Tibial nerve (tissue), 4 donors: ENCODE data around the gene HS2ST1. TPM values are rescaled to one million over a fixed set of nuclear protein-coding genes. Genes with fewer than 3 reads are reported as not detected.
"Not testable (repeated sequence)": the region's sequence is repeated elsewhere in the genome, so short reads cannot be mapped to it uniquely, and the experiment has no call there.

Source experiments
- DNase-seq, 2 donors: peaks; one replicate each; pipeline ENCODE4 v3.0.0-alpha.2; 2019; ENCODE audit warnings: low spot score in 2 of 2
- H3K27ac ChIP-seq, 4 donors: fragments of 200-600 bp; sonication (generic) in 3 of 4; one replicate each; pipeline ENCODE4 v1.5.1; 2017 to 2019; ENCODE audit warnings: mild to moderate bottlenecking in 1 of 4
- H3K27me3 ChIP-seq, 2 donors: fragments of 200-600 bp; sonication (generic) in 1 of 2; one replicate each; pipeline versions ENCODE4 v1.5.1 to v1.6.0; 2017 to 2019
- H3K36me3 ChIP-seq, 3 donors: fragments of 200-600 bp; sonication (generic); one replicate each; pipeline ENCODE4 v1.5.1; 2018 to 2019
- H3K4me1 ChIP-seq, 4 donors: fragments of 200-600 bp; sonication (generic) in 3 of 4; one replicate each; pipeline ENCODE4 v1.5.1; 2017 to 2019
- H3K4me3 ChIP-seq, 4 donors: fragments of 200-600 bp; sonication (generic) in 3 of 4; one replicate each; pipeline ENCODE4 v1.5.1; 2017 to 2019; ENCODE audit warnings: mild to moderate bottlenecking in 1 of 4, moderate library complexity in 1 of 4
- H3K9me3 ChIP-seq, 4 donors: fragments of 200-600 bp; sonication (generic) in 3 of 4; one replicate each; pipeline ENCODE4 v1.5.1; 2017 to 2019
- CTCF ChIP-seq, 5 experiments: fragments of 200-600 bp in 3 of 5; fragments of 450-650 bp in 2 of 5; sonication (generic) in 3 of 5; IDR thresholded peaks; one replicate each; pipeline ENCODE4 v1.5.1; 2016 to 2019; ENCODE audit warnings: antibody characterized with exemption in 5 of 5, mild to moderate bottlenecking in 3 of 5, moderate library complexity in 2 of 5
- EP300 ChIP-seq, 2 donors: sonication (generic); formaldehyde crosslinking; IDR thresholded peaks; one replicate each; pipeline ENCODE4 v1.6.1; 2017; ENCODE audit warnings: antibody characterized with exemption in 2 of 2, mild to moderate bottlenecking in 1 of 2
- POLR2A ChIP-seq, 2 donors: fragments of 450-650 bp; IDR thresholded peaks; one replicate each; pipeline ENCODE4 v1.6.1; 2017; ENCODE audit warnings: antibody characterized with exemption in 2 of 2, mild to moderate bottlenecking in 2 of 2, moderate library complexity in 2 of 2
- WGBS, 2 donors: methylation state at CpG; one replicate each; pipeline ENCODE4 v1.1.5; 2018; 5-methylcytosine and 5-hydroxymethylcytosine counted together
- total RNA-seq, 4 donors: library from RNA; depleted of rRNA; stranded (reverse); fragments of >200 nt; gene quantifications; one replicate each; pipeline ENCODE4 v1.1.0, GENCODE V29; 2016

HS2ST1 gene
- total RNA-seq, 4 donors from 2014 or later, result 10.3 to 12.9 (median 11.2) TPM

- Histone ChIP-seq H3K27me3 (no peaks in the 10 kb centered on the region), H3K36me3 (no peaks in the 10 kb centered on the region), H3K4me1 (peaks cover 0 to 9% (median 0%) of the 10 kb centered on the region in 4 donors), H3K27ac (no peak overlapping the region), H3K9me3 (peaks cover 0 to 5% (median 0%) of the 10 kb centered on the region in 4 donors), H3K4me3 (peak overlapping the region in 1 of 4 donors; percentile 3)
- no peak for DNase-seq
- TF ChIP-seq EP300 (IDR thresholded peaks at IDR 0.05) (no peak), POLR2A (IDR thresholded peaks at IDR 0.05) (no peak), CTCF (IDR thresholded peaks at IDR 0.05) (no peak)
- 37 to 47% methylated on average over 1 of the region's 1 CpG for WGBS, 2 donors
Measured at GRCh38 chr1:87058343-87058649, 143.9 kb downstream of the HS2ST1 start.

GRCh38 chr1:87061742-87062156 is 147.3 kb downstream of the HS2ST1 start:
- Histone ChIP-seq H3K4me3 (no peak overlapping the region), H3K4me1 (peaks cover 0 to 9% (median 0%) of the 10 kb centered on the region in 4 donors), H3K27me3 (no peaks in the 10 kb centered on the region), H3K36me3 (no peaks in the 10 kb centered on the region), H3K9me3 (peaks cover 0 to 5% (median 0%) of the 10 kb centered on the region in 4 donors), H3K27ac (no peak overlapping the region)
- no peak for TF ChIP-seq EP300 (IDR thresholded peaks at IDR 0.05)
- TF ChIP-seq CTCF (IDR thresholded peaks at IDR 0.05), result no peak
- TF ChIP-seq POLR2A (IDR thresholded peaks at IDR 0.05), result no peak
- no peak for DNase-seq

GRCh38 chr1:87062687-87063086 is 148.3 kb downstream of the HS2ST1 start:
- H3K9me3 ChIP-seq, result peaks cover 0 to 5% (median 0%) of the 10 kb centered on the region in 4 donors
- H3K36me3 ChIP-seq, result no peaks in the 10 kb centered on the region
- WGBS, 2 donors, result 97% methylated on average over 2 of the region's 2 CpGs

GRCh38 chr1:87064309-87064708 is 149.9 kb downstream of the HS2ST1 start:
- H3K36me3 ChIP-seq, result no peaks in the 10 kb centered on the region
- no peak for DNase-seq
- H3K9me3 ChIP-seq, result peaks cover 0 to 5% (median 0%) of the 10 kb centered on the region in 4 donors
- no peak overlapping the region for H3K4me3 ChIP-seq
- H3K4me1 ChIP-seq, result no peaks in the 10 kb centered on the region
- no peak overlapping the region for H3K27ac ChIP-seq
- H3K27me3 ChIP-seq, result no peaks in the 10 kb centered on the region
- TF ChIP-seq EP300 (IDR thresholded peaks at IDR 0.05) (no peak), POLR2A (IDR thresholded peaks at IDR 0.05) (no peak), CTCF (IDR thresholded peaks at IDR 0.05) (no peak)

More at GRCh38 chr1:87062687-87063086, 148.3 kb downstream of the HS2ST1 start:
- H3K27ac ChIP-seq, result no peak overlapping the region
- no peak for TF ChIP-seq POLR2A (IDR thresholded peaks at IDR 0.05)
- TF ChIP-seq EP300 (IDR thresholded peaks at IDR 0.05), result no peak
- TF ChIP-seq CTCF (IDR thresholded peaks at IDR 0.05), result no peak
- H3K27me3 ChIP-seq, result no peaks in the 10 kb centered on the region
- H3K4me3 ChIP-seq, result no peak overlapping the region
- peaks cover 0 to 9% (median 0%) of the 10 kb centered on the region in 4 donors for H3K4me1 ChIP-seq
- DNase-seq, result no peak

GRCh38 chr1:87064986-87065385 is 150.6 kb downstream of the HS2ST1 start:
- Histone ChIP-seq H3K36me3 (no peaks in the 10 kb centered on the region), H3K27me3 (no peaks in the 10 kb centered on the region), H3K27ac (no peak overlapping the region), H3K4me1 (no peaks in the 10 kb centered on the region), H3K4me3 (no peak overlapping the region), H3K9me3 (peaks cover 0 to 5% (median 0%) of the 10 kb centered on the region in 4 donors)
- no peak for TF ChIP-seq POLR2A (IDR thresholded peaks at IDR 0.05)
- TF ChIP-seq EP300 (IDR thresholded peaks at IDR 0.05), result no peak
- no peak for TF ChIP-seq CTCF (IDR thresholded peaks at IDR 0.05)
- 58 to 89% methylated on average over 1 of the region's 1 CpG for WGBS, 2 donors
- no peak for DNase-seq

- not testable (repeated sequence) for H3K27ac ChIP-seq, H3K4me1 ChIP-seq, H3K4me3 ChIP-seq, H3K36me3 ChIP-seq, DNase-seq, H3K27me3 ChIP-seq, H3K9me3 ChIP-seq
- 91 to 98% methylated on average over 1 of the region's 1 CpG for WGBS, 2 donors
Measured at GRCh38 chr1:87066708-87067107, 152.3 kb downstream of the HS2ST1 start.
